MM.1S (cell line): ENCODE measurements around the gene ADGRF1.

Experiments
- EZH2 ChIP-seq: fragments of 300-600 bp; sonication (generic); optimal IDR thresholded peaks from 2 replicates; pipeline ENCODE3; 2017; ENCODE audit warnings: low read depth, mild to moderate bottlenecking, antibody characterized with exemption, low read length, mixed read lengths
- TF ChIP-seq, protein P1 (sequence below): fragments of 300-600 bp; sonication (generic); IDR thresholded peaks from 2 replicates; pipeline ENCODE4 v1.5.1; 2016; ENCODE audit warnings: antibody characterized with exemption, low read length, mixed read lengths

DNA sequence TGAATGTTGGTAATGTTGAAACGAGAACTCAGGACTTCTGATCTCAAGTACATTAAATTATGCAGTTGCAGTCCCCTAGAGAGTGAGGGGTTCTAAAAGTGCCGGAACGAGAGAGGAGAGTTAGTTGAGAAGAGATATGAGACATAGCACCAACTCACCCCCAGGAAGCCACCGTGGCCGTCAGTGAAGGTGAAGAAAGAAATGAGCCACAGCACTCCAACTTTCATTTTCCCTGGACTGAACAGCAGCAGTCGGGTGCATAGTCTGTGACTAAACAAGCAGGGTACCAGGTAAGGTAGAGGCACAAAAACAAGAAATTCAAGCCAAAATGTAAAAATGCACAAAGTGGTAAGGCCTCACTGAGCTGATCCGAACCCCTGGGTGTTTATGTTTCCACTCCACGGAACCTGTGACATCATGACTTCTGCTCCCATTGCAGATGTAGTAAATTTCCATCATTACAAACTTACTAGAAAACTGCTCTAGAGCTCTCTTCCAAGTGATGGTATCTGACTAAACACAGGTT, 13.2 kb downstream of the ADGRF1 start:
- TF ChIP-seq, protein P1, sequence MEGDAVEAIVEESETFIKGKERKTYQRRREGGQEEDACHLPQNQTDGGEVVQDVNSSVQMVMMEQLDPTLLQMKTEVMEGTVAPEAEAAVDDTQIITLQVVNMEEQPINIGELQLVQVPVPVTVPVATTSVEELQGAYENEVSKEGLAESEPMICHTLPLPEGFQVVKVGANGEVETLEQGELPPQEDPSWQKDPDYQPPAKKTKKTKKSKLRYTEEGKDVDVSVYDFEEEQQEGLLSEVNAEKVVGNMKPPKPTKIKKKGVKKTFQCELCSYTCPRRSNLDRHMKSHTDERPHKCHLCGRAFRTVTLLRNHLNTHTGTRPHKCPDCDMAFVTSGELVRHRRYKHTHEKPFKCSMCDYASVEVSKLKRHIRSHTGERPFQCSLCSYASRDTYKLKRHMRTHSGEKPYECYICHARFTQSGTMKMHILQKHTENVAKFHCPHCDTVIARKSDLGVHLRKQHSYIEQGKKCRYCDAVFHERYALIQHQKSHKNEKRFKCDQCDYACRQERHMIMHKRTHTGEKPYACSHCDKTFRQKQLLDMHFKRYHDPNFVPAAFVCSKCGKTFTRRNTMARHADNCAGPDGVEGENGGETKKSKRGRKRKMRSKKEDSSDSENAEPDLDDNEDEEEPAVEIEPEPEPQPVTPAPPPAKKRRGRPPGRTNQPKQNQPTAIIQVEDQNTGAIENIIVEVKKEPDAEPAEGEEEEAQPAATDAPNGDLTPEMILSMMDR = no peak
- TF ChIP-seq EZH2 = no peak
